MCF 10A (cell line): Measurements from ENCODE around the gene KCTD16. TPM values are rescaled to one million over a fixed set of nuclear protein-coding genes. Genes with fewer than 3 reads are reported as not detected.

Experiments used
- BruUV-seq: library from RNA; stranded (reverse); fragments of 400-500 nt; replicated peaks from 2 replicates; lab custom pipeline; 2021; lab: Mats Ljungman, UMichigan
- CTCF ChIA-PET: fragments of 300-600 bp; sonication (Branson Sonifier 250); formaldehyde crosslinking; extraction: SDS; loops from one replicate; lab custom pipeline; 2021; ENCODE audit warnings: antibody characterized with exemption, inconsistent platforms; lab: Yijun Ruan, JAX
- POLR2A ChIA-PET: fragments of 300-600, 350-650 bp; sonication (Branson Sonifier 250); formaldehyde crosslinking; extraction: SDS; loops from one replicate; lab custom pipeline; 2020; ENCODE audit warnings: antibody characterized with exemption, inconsistent platforms; lab: Yijun Ruan, JAX
- DNase-seq: peaks from one replicate; pipeline ENCODE4 v3.0.0-alpha.2; 2018; ENCODE audit not compliant: unreplicated experiment
- H3K27ac Mint-ChIP-seq: one replicate; pipeline ENCODE4 v1.8.0; 2022; ENCODE audit warnings: mild to moderate bottlenecking, low read depth, mixed read lengths; ENCODE audit not compliant: unreplicated experiment
- H3K27me3 Mint-ChIP-seq: one replicate; pipeline ENCODE4 v1.8.0; 2022; ENCODE audit warnings: mixed read lengths; ENCODE audit not compliant: insufficient read depth, unreplicated experiment
- H3K36me3 Mint-ChIP-seq: one replicate; pipeline ENCODE4 v1.8.0; 2022; ENCODE audit warnings: mild to moderate bottlenecking, moderate library complexity, mixed read lengths; ENCODE audit not compliant: insufficient read depth, unreplicated experiment
- H3K4me1 Mint-ChIP-seq: one replicate; pipeline ENCODE4 v1.8.0; 2022; ENCODE audit warnings: mixed read lengths; ENCODE audit not compliant: insufficient read depth, unreplicated experiment
- H3K4me3 Mint-ChIP-seq: one replicate; pipeline ENCODE4 v1.8.0; 2022; ENCODE audit warnings: mild to moderate bottlenecking, moderate library complexity, mixed read lengths; ENCODE audit not compliant: unreplicated experiment
- H3K9me3 Mint-ChIP-seq: one replicate; pipeline ENCODE4 v1.8.0; 2022; ENCODE audit warnings: mixed read lengths; ENCODE audit not compliant: unreplicated experiment
- intact Hi-C: fragments of 100-400 bp; cut with micrococcal nuclease; formaldehyde crosslinking; loops from 2 replicates; pipeline ENCODE4 v1.14.1; 2022
- total RNA-seq: library from RNA; stranded (reverse); gene quantifications from 2 replicates; pipeline ENCODE4 v1.2.3, GENCODE V29; 2022
- TF ChIP-seq, protein P1 (sequence below): fragments of 200-600 bp; IDR thresholded peaks from one replicate; pipeline ENCODE4 v1.8.0; 2022; ENCODE audit warnings: antibody characterized with exemption, mild to moderate bottlenecking; ENCODE audit not compliant: unreplicated experiment

Gene KCTD16
- total RNA-seq, 1 experiment from 2014 or later, result 0.16 TPM

DNA sequence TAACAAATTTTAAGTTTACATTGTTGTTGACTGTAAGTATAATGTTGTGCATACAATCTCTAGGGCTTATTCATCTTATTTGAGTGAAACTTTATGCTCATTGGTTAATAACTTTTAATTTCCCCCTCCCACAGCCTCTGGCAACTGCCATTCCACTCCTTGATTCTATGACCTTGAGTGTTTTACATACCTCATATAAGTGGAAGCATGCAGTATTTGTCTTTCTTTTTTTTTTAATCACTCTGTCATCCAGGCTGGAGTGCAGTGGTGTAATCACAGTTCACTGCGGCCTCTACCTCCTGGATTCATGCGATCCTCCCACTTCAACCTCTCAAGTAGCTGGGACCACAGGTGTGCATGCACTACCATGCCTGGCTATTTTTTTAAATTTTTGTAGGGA, 83.9 kb downstream of the KCTD16 start:
- peaks cover 5% of the 10 kb centered on the region for H3K36me3 Mint-ChIP-seq
- no peaks in the 10 kb centered on the region for H3K27me3 Mint-ChIP-seq
- BruUV-seq, result no TSS peak
- intact Hi-C loops, result no loop called here
- CTCF ChIA-PET, result no interaction called here
- no peaks in the 10 kb centered on the region for H3K9me3 Mint-ChIP-seq
- H3K4me3 Mint-ChIP-seq, result no peak overlapping the region
- no peak for DNase-seq
- POLR2A ChIA-PET, result no interaction called here
- TF ChIP-seq, protein P1, sequence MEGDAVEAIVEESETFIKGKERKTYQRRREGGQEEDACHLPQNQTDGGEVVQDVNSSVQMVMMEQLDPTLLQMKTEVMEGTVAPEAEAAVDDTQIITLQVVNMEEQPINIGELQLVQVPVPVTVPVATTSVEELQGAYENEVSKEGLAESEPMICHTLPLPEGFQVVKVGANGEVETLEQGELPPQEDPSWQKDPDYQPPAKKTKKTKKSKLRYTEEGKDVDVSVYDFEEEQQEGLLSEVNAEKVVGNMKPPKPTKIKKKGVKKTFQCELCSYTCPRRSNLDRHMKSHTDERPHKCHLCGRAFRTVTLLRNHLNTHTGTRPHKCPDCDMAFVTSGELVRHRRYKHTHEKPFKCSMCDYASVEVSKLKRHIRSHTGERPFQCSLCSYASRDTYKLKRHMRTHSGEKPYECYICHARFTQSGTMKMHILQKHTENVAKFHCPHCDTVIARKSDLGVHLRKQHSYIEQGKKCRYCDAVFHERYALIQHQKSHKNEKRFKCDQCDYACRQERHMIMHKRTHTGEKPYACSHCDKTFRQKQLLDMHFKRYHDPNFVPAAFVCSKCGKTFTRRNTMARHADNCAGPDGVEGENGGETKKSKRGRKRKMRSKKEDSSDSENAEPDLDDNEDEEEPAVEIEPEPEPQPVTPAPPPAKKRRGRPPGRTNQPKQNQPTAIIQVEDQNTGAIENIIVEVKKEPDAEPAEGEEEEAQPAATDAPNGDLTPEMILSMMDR, result no peak
- no peak overlapping the region for H3K27ac Mint-ChIP-seq
- no peaks in the 10 kb centered on the region for H3K4me1 Mint-ChIP-seq

DNA sequence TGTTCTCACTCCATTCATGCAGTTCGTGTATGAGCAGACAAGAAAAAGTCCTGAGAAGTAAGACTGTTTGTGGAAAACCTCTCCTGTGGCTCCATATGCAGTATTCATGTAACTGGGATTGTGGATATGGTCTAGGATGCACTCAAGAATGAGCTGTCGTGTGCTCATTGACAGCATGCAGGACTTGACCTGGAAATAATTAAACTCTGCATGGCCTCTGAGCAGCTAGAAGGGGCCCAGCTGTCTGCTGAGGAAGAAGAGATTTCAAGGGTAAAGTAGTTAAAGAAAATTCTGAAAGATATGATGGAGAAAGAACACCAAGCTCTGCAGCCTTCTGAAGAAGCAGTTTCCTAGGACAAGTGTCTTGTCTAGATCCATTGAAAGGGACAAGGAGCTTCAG, 89.4 kb downstream of the KCTD16 start:
- Mint-ChIP-seq H3K27ac (no peak overlapping the region), H3K36me3 (peaks cover 7% of the 10 kb centered on the region), H3K27me3 (no peaks in the 10 kb centered on the region), H3K4me3 (no peak overlapping the region), H3K4me1 (no peaks in the 10 kb centered on the region), H3K9me3 (no peaks in the 10 kb centered on the region)
- intact Hi-C loops, result no loop called here
- TF ChIP-seq, protein P1, result no peak
- ChIA-PET CTCF (interaction anchor here (0.6 kb wide), 1 partner anchor 1584 kb away, joined by 3 read pairs; no protein-coding TSS in a partner anchor), POLR2A (no interaction called here)
- no TSS peak for BruUV-seq
- no peak for DNase-seq

DNA sequence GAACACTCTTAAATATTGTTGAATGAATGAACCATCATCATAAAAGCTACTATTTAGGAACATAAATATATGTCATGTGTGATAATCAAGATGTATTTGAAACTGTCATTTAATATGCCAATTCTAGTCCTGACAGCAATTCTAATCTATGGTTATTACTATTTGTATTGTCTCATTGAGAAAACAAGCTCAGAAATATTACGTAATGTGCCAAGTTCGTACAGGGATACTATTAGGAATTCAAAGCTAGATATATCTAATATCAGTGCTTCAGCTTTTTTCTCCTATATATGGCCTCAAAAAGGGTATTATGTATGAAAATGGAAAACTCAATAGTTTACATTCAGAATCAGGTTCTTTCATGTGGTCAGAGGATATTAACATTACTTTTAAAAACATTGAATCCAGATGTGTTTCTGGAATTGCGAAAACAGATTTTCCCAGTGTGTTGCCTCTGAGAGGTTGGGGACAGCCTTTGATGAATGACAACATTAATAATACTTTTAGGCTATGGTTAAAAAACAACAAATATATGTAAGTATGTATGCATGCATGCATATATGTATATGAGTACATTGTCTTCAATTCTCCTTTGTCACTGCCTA, 95.1 kb downstream of the KCTD16 start:
- intact Hi-C loops, result no loop called here
- TF ChIP-seq, protein P1, result no peak
- no TSS peak for BruUV-seq
- H3K27ac Mint-ChIP-seq, result no peak overlapping the region
- no peak overlapping the region for H3K4me3 Mint-ChIP-seq
- no peaks in the 10 kb centered on the region for H3K4me1 Mint-ChIP-seq
- no peaks in the 10 kb centered on the region for H3K27me3 Mint-ChIP-seq
- DNase-seq, result no peak
- POLR2A ChIA-PET, result interaction anchor here (0.7 kb wide), 1 partner anchor 86 kb away, joined by 3 read pairs; no protein-coding TSS in a partner anchor
- peaks cover 4% of the 10 kb centered on the region for H3K36me3 Mint-ChIP-seq
- no peaks in the 10 kb centered on the region for H3K9me3 Mint-ChIP-seq
- CTCF ChIA-PET, result interaction anchor here (0.6 kb wide), 1 partner anchor 1265 kb away, joined by 3 read pairs; no protein-coding TSS in a partner anchor

DNA sequence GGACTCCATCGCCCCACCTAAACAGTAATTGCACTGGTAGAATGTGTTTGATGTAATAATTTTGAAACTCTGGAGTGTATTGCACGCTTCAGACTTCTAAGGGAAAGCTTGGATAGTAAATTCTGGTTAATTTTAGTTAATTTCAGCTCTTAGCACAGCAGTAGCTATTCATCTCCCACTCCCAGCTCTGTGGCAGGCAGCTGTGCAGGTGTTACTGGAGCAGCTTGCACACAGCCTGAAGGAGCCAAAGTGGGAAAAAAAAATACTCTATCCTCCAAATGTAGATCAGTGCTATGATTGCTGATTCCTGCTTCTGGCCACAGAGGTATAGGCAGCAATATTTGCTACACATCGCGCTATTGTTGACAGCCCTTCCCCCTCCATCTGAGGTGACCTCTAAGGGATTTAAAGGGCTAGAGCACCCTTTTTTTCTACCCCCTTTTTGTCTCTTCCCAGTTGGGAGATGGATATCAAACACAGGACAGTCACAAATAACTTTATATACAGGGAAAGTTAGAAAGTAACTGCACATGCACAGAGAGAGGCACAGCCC, 97.4 kb downstream of the KCTD16 start:
- DNase-seq, result no peak
- no TSS peak for BruUV-seq
- POLR2A ChIA-PET, result interaction anchor here (0.7 kb wide), 2 partner anchors 44 to 125 kb away, joined by 3 read pairs; no protein-coding TSS in a partner anchor
- no peaks in the 10 kb centered on the region for H3K4me1 Mint-ChIP-seq
- H3K27ac Mint-ChIP-seq, result no peak overlapping the region
- intact Hi-C loops, result no loop called here
- no peaks in the 10 kb centered on the region for H3K9me3 Mint-ChIP-seq
- H3K27me3 Mint-ChIP-seq, result no peaks in the 10 kb centered on the region
- H3K36me3 Mint-ChIP-seq, result no peaks in the 10 kb centered on the region
- H3K4me3 Mint-ChIP-seq, result no peak overlapping the region
- CTCF ChIA-PET, result no interaction called here
- TF ChIP-seq, protein P1, result no peak
